Hepatocyte (in vitro differentiated cells): ENCODE results near the gene PLA2G3.

Experiments
- EZH2phosphoT487 ChIP-seq: fragments of 200-600 bp; sonication (generic); IDR thresholded peaks from one replicate; pipeline ENCODE4 v1.6.1; 2018; ENCODE audit warnings: antibody characterized with exemption, mild to moderate bottlenecking, low read depth, moderate library complexity; ENCODE audit not compliant: unreplicated experiment, severe bottlenecking
- TF ChIP-seq, protein P1 (sequence below): fragments of 200-600 bp; sonication (generic); IDR thresholded peaks from 2 replicates; pipeline ENCODE4 v1.5.1; 2016; ENCODE audit warnings: antibody characterized with exemption, mild to moderate bottlenecking; ENCODE audit not compliant: poor library complexity

- TF ChIP-seq, protein P1, sequence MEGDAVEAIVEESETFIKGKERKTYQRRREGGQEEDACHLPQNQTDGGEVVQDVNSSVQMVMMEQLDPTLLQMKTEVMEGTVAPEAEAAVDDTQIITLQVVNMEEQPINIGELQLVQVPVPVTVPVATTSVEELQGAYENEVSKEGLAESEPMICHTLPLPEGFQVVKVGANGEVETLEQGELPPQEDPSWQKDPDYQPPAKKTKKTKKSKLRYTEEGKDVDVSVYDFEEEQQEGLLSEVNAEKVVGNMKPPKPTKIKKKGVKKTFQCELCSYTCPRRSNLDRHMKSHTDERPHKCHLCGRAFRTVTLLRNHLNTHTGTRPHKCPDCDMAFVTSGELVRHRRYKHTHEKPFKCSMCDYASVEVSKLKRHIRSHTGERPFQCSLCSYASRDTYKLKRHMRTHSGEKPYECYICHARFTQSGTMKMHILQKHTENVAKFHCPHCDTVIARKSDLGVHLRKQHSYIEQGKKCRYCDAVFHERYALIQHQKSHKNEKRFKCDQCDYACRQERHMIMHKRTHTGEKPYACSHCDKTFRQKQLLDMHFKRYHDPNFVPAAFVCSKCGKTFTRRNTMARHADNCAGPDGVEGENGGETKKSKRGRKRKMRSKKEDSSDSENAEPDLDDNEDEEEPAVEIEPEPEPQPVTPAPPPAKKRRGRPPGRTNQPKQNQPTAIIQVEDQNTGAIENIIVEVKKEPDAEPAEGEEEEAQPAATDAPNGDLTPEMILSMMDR: no peak
- no peak for TF ChIP-seq EZH2phosphoT487
Observed at GRCh38 chr22:31096657-31097279, 43.5 kb downstream of the PLA2G3 start.
